Rectal smooth muscle tissue (tissue), 1 donor: ENCODE results near the gene TUBB4A.

ENCODE experiments used
- H3K27ac ChIP-seq: one replicate; pipeline ENCODE4 v1.7.0; 2013; ENCODE audit warnings: low read depth, low read length, inconsistent platforms
- H3K27me3 ChIP-seq: one replicate; pipeline ENCODE4 v1.7.0; 2013; ENCODE audit warnings: low read length; ENCODE audit not compliant: control insufficient read depth, insufficient read depth
- H3K36me3 ChIP-seq: one replicate; pipeline ENCODE4 v1.7.0; 2013; ENCODE audit warnings: low read length; ENCODE audit not compliant: control insufficient read depth, insufficient read depth
- H3K4me1 ChIP-seq: one replicate; pipeline ENCODE4 v1.7.0; 2013; ENCODE audit warnings: low read length; ENCODE audit not compliant: control insufficient read depth, insufficient read depth
- H3K4me3 ChIP-seq: one replicate; pipeline ENCODE4 v1.7.0; 2013; ENCODE audit warnings: low read length
- H3K9ac ChIP-seq: one replicate; pipeline ENCODE4 v1.7.0; 2013; ENCODE audit warnings: low read length

The TUBB4A gene

GRCh38 chr19:6499052-6499790, 2.9 kb downstream of the TUBB4A start:
- H3K36me3 ChIP-seq: no peaks in the 10 kb centered on the region
- no peak overlapping the region for H3K4me3 ChIP-seq
- H3K27me3 ChIP-seq: peaks cover 16% of the 10 kb centered on the region
- H3K4me1 ChIP-seq: no peaks in the 10 kb centered on the region
- no peak overlapping the region for H3K27ac ChIP-seq
- H3K9ac ChIP-seq: no peak overlapping the region

- H3K27ac ChIP-seq: no peak overlapping the region
Observed at GRCh38 chr19:6498294-6499036, 3.6 kb downstream of the TUBB4A start.

GRCh38 chr19:6495947-6496346, 6.2 kb downstream of the TUBB4A start:
- peaks cover 8% of the 10 kb centered on the region for H3K27me3 ChIP-seq
- H3K4me1 ChIP-seq: no peaks in the 10 kb centered on the region
- no peak overlapping the region for H3K4me3 ChIP-seq
- no peak overlapping the region for H3K9ac ChIP-seq
- no peaks in the 10 kb centered on the region for H3K36me3 ChIP-seq
- no peak overlapping the region for H3K27ac ChIP-seq

More at GRCh38 chr19:6498294-6499036, 3.6 kb downstream of the TUBB4A start:
- H3K36me3 ChIP-seq: no peaks in the 10 kb centered on the region
- H3K27me3 ChIP-seq: peaks cover 16% of the 10 kb centered on the region
- no peak overlapping the region for H3K9ac ChIP-seq
- no peaks in the 10 kb centered on the region for H3K4me1 ChIP-seq
- no peak overlapping the region for H3K4me3 ChIP-seq

GRCh38 chr19:6494438-6495036, 7.6 kb downstream of the TUBB4A start:
- H3K27me3 ChIP-seq: no peaks in the 10 kb centered on the region
- H3K36me3 ChIP-seq: no peaks in the 10 kb centered on the region
- H3K4me1 ChIP-seq: no peaks in the 10 kb centered on the region
- no peak overlapping the region for H3K9ac ChIP-seq
- no peak overlapping the region for H3K27ac ChIP-seq
- no peak overlapping the region for H3K4me3 ChIP-seq

- H3K27me3 ChIP-seq: no peaks in the 10 kb centered on the region
- H3K4me3 ChIP-seq: no peak overlapping the region
- no peak overlapping the region for H3K9ac ChIP-seq
- H3K4me1 ChIP-seq: no peaks in the 10 kb centered on the region
- H3K27ac ChIP-seq: no peak overlapping the region
- no peaks in the 10 kb centered on the region for H3K36me3 ChIP-seq
Observed at GRCh38 chr19:6491802-6492592, 10.1 kb downstream of the TUBB4A start.

GRCh38 chr19:6490134-6490533, 12.0 kb downstream of the TUBB4A start:
- Histone ChIP-seq H3K27me3 (no peaks in the 10 kb centered on the region), H3K4me3 (no peak overlapping the region), H3K27ac (no peak overlapping the region), H3K36me3 (no peaks in the 10 kb centered on the region), H3K9ac (no peak overlapping the region), H3K4me1 (no peaks in the 10 kb centered on the region)

GRCh38 chr19:6489278-6490061, 12.6 kb downstream of the TUBB4A start:
- no peaks in the 10 kb centered on the region for H3K4me1 ChIP-seq
- no peaks in the 10 kb centered on the region for H3K27me3 ChIP-seq
- peak overlapping the region; percentile 33 for H3K4me3 ChIP-seq
- H3K36me3 ChIP-seq: no peaks in the 10 kb centered on the region
- no peak overlapping the region for H3K9ac ChIP-seq
- H3K27ac ChIP-seq: no peak overlapping the region

- no peak overlapping the region for H3K4me3 ChIP-seq
- H3K27me3 ChIP-seq: peaks cover 3% of the 10 kb centered on the region
- no peaks in the 10 kb centered on the region for H3K4me1 ChIP-seq
- no peaks in the 10 kb centered on the region for H3K36me3 ChIP-seq
- no peak overlapping the region for H3K27ac ChIP-seq
- H3K9ac ChIP-seq: no peak overlapping the region
Observed at GRCh38 chr19:6484831-6485230, 17.3 kb downstream of the TUBB4A start.

- Histone ChIP-seq H3K4me1 (no peaks in the 10 kb centered on the region), H3K36me3 (no peaks in the 10 kb centered on the region), H3K27me3 (peaks cover 3% of the 10 kb centered on the region), H3K9ac (no peak overlapping the region), H3K4me3 (no peak overlapping the region), H3K27ac (no peak overlapping the region)
Observed at GRCh38 chr19:6484230-6484629, 17.9 kb downstream of the TUBB4A start.

GRCh38 chr19:6483235-6483634, 18.9 kb downstream of the TUBB4A start:
- peaks cover 3% of the 10 kb centered on the region for H3K27me3 ChIP-seq
- no peaks in the 10 kb centered on the region for H3K36me3 ChIP-seq
- no peaks in the 10 kb centered on the region for H3K4me1 ChIP-seq
- H3K9ac ChIP-seq: no peak overlapping the region
- H3K27ac ChIP-seq: no peak overlapping the region
- no peak overlapping the region for H3K4me3 ChIP-seq

GRCh38 chr19:6482343-6482686, 19.8 kb downstream of the TUBB4A start:
- peaks cover 3% of the 10 kb centered on the region for H3K27me3 ChIP-seq
- no peaks in the 10 kb centered on the region for H3K4me1 ChIP-seq
- no peaks in the 10 kb centered on the region for H3K36me3 ChIP-seq
- H3K9ac ChIP-seq: no peak overlapping the region
- peak overlapping the region; percentile 52 for H3K4me3 ChIP-seq
- no peak overlapping the region for H3K27ac ChIP-seq
